ENCODE results near the gene NHLH2.

The NHLH2 gene

DNA sequence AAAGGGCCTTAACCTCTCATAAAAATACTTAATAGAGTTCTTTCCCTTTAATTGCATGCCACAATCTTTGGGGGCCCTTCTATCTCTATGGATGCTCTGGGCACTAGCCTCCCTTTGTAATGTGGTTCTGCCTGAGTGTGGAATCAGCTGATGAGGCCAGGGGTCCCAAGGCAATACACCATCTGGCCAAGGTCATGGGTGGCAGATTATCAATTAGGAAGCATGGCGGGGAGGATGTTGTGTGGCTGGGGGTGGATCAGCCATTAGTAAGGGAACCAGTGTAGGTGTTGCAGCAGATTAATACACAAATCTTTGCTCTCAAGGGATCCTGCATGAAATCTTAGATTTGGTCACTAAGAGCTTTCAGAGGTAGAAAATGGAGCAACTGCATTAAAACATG, 35.3 kb downstream of the NHLH2 start:
- DNase-seq (ENCODE audit: low read depth in 3 of 3), result no peak

DNA sequence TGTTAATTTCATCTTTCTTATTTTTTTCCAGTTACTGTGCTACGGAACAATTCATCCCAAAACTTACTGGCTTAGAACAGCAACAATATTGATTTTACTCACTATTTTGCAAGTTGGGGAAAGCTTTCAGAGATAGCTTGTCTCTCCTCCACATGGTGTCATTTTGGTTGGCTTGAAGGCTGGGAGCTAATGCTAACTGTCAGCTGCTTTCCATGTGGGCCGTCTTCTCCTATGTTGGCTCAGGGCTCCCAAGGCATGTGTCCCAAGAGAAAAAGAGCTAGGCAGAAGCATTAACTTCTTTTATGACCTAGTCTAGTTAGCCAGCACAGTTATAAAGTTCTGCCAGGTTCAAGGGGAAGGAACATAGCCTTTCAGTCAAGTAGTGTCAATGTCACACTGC, 38.5 kb downstream of the NHLH2 start:
- no peak for DNase-seq (ENCODE audit: low read depth in 3 of 3)

- no peak for DNase-seq (ENCODE audit: low read depth in 3 of 3)
Observed at GRCh38 chr1:115797486-115797885, 43.4 kb downstream of the NHLH2 start.

DNA sequence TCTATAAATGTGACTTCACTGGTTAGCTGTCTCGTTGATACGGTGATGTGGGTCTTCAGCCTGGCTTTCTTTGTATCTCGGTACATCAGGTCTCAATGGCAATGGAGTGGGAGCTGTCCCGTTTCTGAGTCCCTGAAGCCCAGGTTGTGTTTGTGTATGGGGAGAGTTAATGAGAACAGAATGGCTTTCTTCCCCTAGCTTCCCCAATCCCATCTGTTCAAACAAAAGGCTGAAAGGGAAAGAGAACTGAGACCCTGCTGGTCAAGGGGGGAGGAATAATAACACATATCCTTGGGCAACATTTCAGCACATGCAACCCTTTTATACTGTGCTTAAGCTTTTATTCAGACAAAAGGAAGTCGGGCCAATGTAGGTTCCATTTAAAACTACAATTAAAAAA, 44.0 kb downstream of the NHLH2 start:
- no peak for DNase-seq (ENCODE audit: low read depth in 3 of 3)

DNA sequence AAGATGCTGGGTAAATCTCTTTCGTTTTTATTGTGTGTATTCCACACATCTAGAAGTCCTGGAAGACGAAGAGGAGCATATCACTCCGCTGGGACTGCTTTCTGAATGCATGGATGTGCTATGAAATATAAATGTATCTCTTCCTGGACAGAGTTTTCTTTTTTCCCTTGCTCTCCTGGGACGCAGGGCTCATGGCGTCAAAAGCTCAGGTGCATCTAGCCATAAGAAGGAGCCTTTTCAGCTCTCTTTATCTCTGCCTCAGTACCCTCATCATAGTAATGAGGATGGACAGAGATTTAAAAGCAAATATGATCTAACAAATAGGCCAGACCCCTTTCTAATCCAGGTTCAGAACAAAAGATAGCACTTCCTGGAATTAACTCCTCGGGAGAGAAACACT, 44.9 kb downstream of the NHLH2 start:
- no peak for DNase-seq (ENCODE audit: low read depth in 3 of 3)

DNA sequence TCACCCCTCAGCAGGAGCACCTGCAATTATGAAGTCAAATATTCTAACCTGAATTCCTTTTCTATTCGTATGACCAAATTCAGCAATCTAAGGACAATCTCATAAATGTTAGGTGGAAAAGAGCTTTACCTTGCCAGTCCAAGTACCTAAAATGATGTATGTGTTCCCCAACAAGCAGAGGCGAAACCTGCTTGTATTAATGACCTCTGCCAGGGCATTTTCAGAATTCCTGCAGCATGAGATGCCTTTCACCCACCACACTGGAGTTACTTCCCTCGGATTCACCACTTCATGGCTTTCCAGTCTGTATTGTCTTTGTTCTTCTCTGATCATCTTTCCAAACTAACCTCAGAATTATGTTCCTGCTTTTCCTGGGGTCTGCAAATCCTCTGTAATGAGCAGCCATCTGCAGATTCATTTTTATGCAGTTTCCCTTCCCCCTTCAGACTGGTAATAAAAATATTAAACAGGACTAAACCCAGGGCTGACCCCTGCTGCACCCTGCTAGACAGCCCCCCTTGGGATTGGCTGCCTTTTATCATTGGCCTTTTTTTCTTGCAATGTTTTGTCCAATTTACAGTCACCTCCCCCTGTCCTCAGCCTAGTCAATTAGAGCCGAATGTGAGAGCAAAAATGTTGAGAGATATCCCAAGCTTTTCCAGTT, 45.8 kb downstream of the NHLH2 start:
- DNase-seq (ENCODE audit: low read depth in 3 of 3), result no peak

DNA sequence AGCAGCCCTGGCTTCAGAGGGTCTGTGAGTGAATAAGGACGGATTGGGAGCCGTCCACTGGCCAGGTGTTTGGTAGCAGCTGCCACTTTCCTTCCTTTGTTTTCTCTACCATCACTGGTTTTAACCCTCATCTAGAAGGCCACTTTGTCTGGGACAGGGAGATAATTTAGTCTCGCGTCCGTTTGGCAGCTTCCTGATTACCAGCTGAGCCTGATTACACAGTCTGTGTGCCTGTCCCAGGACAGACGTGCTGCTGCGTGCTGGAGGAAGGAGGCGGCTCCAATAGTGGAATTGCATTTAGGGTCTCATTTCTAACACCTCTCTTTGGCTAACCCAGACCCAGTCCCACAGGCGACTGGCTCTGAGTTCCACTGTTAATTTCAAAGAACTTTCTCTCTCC, 47.8 kb downstream of the NHLH2 start:
- no peak for DNase-seq (ENCODE audit: low read depth in 3 of 3)

- no peak for DNase-seq (ENCODE audit: low read depth in 3 of 3)
Observed at GRCh38 chr1:115791816-115792215, 49.1 kb downstream of the NHLH2 start.

GRCh38 chr1:115790846-115791245, 50.1 kb downstream of the NHLH2 start:
- no peak for DNase-seq (ENCODE audit: low read depth in 3 of 3)

DNA sequence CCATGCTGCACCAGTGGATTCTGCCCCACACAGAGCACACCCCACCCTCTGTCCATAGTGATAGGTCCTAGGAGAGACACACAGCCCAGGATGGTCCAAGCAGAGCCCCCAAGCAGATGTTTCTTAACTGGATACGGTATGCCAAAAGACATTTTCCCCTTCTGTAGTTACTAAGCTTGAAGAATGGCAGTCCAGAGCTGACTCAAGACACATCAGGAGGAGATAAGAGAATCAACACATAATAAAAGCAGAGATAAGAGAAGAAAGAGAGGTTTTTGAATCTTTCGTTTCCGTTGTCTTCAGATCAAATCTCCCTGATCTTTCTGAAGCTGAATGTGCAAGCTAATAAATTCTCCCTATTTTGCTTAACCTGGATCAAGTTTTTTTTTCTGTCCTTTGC, 50.6 kb downstream of the NHLH2 start:
- DNase-seq (ENCODE audit: low read depth in 3 of 3), result no peak

All from stimulated activated CD4-positive, alpha-beta T cell treated with anti-CD3 and anti-CD28 coated beads, TNF-alpha, amount 100 ng/mL, for 48 hours (primary cell).